ENCODE data around the gene RRAD.

DNA sequence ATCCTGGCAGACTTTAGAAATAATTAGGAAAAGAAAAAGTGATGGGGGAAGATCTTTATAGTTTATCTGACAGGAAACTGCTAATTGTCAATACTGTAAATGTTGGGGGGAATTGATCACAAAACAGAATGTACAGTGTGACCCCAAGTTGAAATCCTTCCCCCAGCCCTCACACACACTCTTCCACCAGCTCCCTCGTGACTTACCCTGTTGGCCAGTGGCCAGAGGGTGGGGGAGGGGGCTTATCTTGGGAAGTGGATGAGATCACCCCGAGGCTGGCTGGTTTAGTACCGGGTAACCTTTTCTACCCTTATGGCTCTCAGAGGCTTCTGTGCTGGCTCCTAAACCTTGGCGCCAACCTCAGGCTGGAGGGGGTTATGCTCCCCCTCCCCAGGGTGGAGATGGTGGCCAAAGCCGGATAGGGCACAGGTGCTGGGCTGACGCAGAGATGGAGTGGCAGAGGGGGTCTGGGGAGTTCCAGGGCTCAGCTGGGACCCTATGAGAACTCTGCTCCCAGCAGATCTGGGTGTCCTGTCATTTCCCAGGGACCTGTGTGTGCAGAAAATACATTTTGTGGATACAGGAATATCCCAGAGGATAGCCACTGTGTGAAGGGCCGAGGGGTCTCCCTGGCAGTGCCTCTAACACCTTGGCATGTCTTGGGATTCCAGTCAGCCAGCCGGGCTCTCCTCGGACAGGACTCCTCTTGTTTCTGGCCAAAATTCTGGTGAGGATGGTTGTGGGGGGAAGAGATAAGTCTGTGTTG, 25.2 kb downstream of the RRAD start:
- no peak for TF ChIP-seq CTCF (conservative IDR thresholded peaks at IDR 0.05; ENCODE audit: low read depth, low read length)
- TF ChIP-seq EZH2 (IDR thresholded peaks at IDR 0.05; ENCODE audit: borderline replicate concordance, low read depth, low read length, poor library complexity, severe bottlenecking): no peak
